ENCODE data around the gene GRK3.

Gene GRK3

DNA sequence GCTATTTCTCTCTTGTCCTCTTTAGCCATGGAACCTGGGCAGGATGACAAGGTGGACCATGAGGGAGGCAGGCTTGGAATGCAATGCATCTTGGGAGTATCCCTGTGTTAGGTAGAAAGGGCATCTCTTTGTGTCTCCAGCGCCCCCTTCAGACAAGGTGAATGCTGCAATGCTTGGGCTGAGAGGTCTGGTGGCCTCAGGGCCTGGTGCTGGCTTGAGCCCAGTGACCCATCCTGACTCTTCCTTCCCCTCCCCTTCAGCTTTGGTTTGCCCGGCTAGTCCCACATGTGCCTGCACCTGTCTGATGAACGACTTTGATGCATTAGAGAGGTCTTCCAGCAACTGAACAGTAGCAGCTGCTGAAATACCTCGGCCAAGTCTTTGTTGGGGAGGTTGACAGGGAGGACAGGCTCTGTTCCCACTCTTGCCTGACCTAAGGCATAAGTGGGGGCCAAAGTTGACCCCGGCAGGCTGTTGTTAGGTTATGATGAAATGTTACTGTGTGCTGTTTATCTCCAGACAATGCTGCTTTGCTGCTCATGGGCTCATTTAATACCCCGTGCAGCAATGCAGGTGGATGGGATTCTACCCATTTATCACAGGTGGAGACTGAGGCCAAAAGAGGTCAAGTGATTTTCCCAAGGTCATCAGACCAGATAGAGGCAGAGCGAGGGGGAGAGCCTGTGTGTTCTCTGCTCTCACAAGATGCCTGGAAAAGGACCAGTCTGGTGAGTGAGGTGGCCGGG, 200.0 kb downstream of the GRK3 start:
- DNase-seq, result no peak

DNA sequence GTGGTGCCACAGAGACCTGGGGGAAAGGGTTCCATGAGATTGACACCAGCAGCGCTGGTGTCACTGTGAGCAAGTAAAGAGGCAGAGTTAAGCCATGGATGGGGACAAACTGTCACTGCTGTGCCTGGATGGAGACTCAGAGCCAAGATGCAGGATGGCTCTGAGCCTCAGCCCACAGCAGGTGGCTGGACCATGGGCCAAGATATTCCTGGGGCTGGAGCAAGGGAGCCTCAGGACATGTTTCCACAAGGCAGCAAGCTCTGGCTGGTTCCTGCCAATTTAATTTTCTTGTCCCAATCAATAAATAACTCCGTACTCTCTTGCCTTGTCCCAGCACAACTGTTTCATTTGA, 200.5 kb downstream of the GRK3 start:
- DNase-seq, result no peak

DNA sequence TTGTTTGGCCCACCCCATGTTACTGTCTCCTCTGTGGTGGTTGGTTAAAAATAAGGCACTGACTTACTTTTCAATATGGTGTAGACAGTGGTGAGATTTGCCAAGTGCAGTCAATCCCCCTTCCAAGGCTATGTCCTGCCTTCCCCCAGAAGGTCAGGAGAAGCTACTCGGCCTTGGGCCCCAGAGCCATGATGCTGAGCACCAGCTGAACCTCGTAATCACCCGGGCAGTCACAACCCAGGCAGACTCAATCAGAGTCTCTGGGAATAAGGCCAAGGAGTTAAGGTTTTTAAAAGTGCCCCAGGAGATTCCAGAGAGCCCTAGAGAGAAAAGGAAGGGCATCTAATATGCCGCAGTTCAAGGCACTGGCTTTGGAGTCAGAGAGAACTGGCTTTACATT, 201.3 kb downstream of the GRK3 start:
- DNase-seq, result no peak

DNA sequence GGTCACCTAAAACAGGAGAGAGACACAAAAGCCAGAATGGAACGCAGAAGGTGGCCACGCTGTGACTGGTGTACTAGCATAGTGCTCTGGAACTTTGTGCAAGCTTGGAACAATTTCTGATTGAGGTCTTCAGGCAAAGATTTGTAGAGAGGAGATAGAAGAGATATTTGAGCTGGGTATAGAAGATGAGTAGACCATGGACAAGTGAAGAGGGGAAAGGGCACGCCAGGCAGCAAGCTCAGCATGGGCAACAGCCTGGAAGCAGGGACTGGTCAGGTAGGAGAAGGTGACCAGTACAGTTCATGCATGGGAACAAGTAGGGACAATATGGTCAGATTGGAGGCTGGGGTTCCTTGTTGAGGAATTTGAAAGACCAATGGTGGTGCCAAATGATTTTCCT, 201.9 kb downstream of the GRK3 start:
- DNase-seq, result no peak

DNA sequence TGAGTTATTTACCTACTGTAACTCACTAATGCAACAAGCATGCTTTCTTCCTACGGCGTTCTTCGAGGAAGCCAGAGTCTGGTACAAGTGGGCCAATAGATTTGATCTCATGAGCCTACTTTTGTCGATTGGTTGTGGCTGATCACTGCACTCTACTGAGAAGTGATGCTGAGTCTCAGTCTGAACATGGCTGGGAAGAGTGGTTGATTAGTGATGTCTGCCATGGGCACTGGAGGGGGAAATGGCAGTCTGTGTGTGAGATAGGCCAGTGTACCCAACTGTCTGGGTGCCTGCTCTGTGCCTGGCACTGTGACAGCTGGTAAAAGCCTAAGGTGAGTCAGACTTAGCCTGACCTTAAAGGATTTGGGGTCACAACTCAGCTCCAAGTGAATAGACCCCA, 205.9 kb downstream of the GRK3 start:
- no peak for DNase-seq

DNA sequence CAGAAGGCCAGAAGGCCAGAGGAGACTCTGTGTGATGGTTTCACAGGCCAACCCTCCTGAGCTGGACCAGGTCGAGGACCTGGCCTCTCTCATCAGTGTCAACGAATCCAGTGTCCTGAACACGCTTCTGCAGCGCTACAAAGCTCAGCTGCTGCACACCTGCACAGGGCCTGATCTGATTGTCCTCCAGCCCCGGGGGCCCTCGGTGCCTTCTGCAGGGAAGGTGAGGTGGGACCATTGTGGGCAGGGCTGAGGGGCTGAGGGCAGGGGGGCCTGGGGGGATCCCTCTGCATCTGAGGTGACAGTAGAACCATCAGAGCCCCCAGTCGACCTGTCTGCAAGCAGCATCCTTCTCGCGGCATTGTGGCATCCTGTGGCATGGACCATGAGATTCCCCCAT, 207.8 kb downstream of the GRK3 start:
- DNase-seq, result no peak

DNA sequence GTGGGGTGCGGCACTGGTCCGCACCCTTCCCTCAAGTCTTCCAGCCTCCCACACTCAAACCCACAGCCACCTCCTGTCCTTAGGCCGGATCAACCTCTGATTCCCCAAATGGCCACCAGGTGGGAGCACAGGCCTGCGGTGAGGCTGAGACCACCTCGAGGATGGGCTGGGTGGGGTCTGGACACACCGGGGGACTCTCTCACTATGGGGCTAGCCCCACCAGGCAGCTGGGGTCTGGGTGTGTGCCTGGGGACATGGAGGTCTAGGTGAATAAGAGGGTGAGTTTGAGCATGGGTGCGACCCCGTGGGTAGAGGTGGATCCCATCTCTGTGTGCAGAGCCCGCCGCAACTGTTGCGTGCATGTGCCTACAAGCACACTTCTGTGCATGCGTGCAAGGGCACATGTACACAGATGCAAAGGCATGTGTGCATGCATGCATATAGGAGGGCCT, 210.1 kb downstream of the GRK3 start:
- DNase-seq, result no peak

DNA sequence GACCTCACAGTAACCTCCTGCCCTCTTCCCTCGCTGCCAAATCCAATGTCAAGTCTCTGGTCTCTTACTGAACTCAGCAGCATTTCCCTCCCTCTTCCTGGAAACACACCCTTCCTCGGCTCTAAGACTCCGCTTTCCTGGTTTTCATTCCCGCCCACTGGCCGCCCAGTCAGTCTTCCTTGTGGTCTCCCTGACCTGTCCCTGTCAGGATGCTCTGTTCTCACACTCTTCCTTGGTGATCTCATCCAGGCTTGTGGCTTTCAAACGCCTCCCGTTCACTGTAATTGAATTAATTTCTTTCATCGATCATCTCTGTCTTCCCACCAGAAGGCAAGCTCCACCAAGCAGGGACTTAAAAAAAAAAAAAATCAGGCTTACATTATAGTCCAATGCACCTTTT, 211.1 kb downstream of the GRK3 start:
- DNase-seq, result peak; percentile 29

DNA sequence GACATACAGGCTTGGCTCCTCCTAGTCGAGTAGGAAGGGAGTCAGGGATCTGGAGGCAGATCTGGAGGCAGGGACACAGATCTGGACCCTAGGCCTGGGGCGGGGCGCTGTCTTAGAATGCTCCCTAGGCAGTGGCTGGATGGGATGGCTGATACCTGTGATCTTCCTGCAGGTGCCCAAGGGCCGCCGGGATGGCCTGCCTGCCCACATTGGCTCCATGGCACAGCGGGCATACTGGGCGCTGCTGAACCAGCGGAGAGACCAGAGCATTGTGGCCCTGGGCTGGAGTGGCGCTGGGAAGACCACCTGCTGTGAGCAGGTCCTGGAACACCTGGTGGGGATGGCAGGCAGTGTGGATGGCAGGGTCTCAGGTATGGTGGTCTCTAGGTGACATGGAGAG, 212.9 kb downstream of the GRK3 start:
- no peak for DNase-seq

DNA sequence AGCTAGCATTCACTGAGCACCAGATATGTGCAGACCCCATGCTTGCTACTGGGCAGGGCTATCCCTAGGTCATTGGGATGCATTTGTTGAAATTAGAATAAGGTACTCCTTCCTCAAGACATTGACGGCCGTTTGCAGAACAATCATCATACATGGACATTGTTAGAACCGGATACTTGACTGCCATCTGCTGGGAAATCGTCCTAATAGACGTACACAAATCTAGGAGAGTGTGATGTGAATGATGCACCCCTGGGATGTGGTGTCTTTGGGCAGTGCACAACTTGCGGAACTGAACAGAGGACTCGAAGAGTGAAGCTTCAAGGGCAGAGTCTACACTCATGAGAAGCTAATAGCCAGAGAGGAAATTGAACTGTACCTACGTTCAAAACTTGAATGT, 213.4 kb downstream of the GRK3 start:
- DNase-seq, result peak; percentile 30
